PC-9 (cell line): ENCODE data around the gene ZNF629.

ENCODE experiments used
- CTCF ChIP-seq: fragments of 200-600 bp; sonication (generic); conservative IDR thresholded peaks from 2 replicates; pipeline ENCODE4 v1.6.1; 2017; ENCODE audit warnings: mixed run types, antibody characterized with exemption, mild to moderate bottlenecking, moderate library complexity
- EZH2 ChIP-seq: fragments of 200-600 bp; sonication (generic); IDR thresholded peaks from 2 replicates; pipeline ENCODE4 v1.8.0; 2017; ENCODE audit warnings: antibody characterized with exemption, low read depth

GRCh38 chr16:30775131-30775391 is 11.9 kb downstream of the ZNF629 start:
- no peak for TF ChIP-seq CTCF
- no peak for TF ChIP-seq EZH2
